HG02798 (cell line): ENCODE results near the gene ITGBL1.

Experiments used
- ATAC-seq: cut with Tn5 transposase; IDR thresholded peaks from one replicate; pipeline ENCODE4 v1.9.1; 2021; ENCODE audit warnings: mild to moderate bottlenecking; ENCODE audit not compliant: unreplicated experiment, poor library complexity

Gene ITGBL1

DNA sequence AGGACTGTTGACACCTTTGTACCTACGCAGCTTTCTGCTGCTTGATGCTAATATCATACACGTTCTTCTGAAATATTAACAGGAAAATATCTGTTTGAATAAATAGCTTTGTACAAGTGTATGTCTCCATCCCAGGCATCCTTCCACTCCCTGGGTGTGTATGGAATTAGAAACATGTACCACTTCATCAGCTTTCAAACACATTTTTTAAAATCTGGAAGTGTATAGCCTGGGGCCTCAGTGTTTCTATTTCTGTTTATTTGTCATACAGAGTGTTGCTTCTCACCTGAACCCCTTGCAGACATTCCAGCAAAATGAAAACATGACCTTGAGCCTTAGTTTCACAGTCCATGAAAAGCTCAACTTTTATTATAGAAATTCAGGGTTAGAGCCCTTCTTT is 168.6 kb downstream of the ITGBL1 start:
- ATAC-seq: no peak

- no peak for ATAC-seq
These were observed 171.2 kb downstream of the ITGBL1 start for GRCh38 chr13:101623470-101624209.

GRCh38 chr13:101624210-101624922 is 171.9 kb downstream of the ITGBL1 start:
- ATAC-seq: peak; percentile 19

- no peak for ATAC-seq
These were observed 172.5 kb downstream of the ITGBL1 start for GRCh38 chr13:101624981-101625380.

DNA sequence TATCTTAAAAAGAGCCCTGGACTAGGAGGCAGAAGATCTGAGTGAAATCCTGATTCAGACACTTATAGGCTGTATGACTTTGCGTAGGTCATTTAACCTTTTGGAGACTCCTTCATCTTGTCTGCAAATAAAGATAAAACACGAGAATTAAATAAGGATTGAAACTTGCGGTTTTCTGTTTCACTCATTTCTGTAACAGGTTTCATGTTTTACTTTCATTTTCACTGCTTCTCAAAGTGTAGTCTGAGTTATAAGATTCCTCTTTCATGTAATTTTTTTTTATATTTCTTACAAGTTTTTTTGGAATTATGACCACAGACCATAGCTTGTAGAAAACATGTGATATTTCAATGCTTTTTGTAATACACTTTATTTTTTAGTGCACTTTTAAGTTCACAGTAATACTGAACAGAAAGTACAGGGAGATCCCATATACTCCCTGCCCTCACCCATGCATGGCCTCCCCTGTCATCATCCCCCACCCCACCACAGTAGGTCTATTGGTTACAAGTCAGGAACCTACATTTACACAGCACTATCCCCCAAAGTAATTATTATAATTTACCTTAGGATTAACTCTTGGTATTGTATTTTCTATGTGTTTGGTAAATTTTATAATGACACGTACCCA is 174.6 kb downstream of the ITGBL1 start:
- ATAC-seq: peak; percentile 91

GRCh38 chr13:101627556-101627943 is 175.1 kb downstream of the ITGBL1 start:
- peak; percentile 25 for ATAC-seq

DNA sequence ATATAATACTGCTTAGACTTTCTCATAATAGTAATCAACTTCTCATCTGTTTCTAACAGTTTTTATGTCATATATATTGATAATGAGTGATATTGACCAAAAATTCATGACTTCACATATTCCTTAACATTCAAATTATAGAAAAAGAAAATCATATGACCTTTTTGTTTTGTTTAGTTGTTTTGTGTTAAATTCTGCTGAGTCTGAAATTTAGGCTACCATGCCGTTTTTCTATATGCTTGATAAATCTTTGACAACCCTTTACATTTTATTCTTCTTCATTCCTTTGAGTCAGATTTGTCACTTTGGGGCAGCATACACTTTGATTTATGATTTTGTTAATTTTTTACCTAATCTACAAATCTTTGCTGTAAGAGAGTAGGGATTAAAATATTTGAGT is 176.4 kb downstream of the ITGBL1 start:
- ATAC-seq: no peak

GRCh38 chr13:101631395-101631794 is 178.9 kb downstream of the ITGBL1 start:
- no peak for ATAC-seq

GRCh38 chr13:101634142-101634541 is 181.7 kb downstream of the ITGBL1 start:
- no peak for ATAC-seq

GRCh38 chr13:101639711-101640110 is 187.2 kb downstream of the ITGBL1 start:
- ATAC-seq: no peak

GRCh38 chr13:101640788-101641400 is 188.4 kb downstream of the ITGBL1 start:
- no peak for ATAC-seq

- no peak for ATAC-seq
These were observed 193.4 kb downstream of the ITGBL1 start for GRCh38 chr13:101645871-101646270.

- no peak for ATAC-seq
These were observed 195.3 kb downstream of the ITGBL1 start for GRCh38 chr13:101647760-101648159.

GRCh38 chr13:101648766-101649487 is 196.5 kb downstream of the ITGBL1 start:
- no peak for ATAC-seq

GRCh38 chr13:101649488-101650126 is 197.1 kb downstream of the ITGBL1 start:
- peak; percentile 34 for ATAC-seq

GRCh38 chr13:101654883-101655282 is 202.4 kb downstream of the ITGBL1 start:
- ATAC-seq: no peak

- no peak for ATAC-seq
These were observed 203.0 kb downstream of the ITGBL1 start for GRCh38 chr13:101655435-101655834.

DNA sequence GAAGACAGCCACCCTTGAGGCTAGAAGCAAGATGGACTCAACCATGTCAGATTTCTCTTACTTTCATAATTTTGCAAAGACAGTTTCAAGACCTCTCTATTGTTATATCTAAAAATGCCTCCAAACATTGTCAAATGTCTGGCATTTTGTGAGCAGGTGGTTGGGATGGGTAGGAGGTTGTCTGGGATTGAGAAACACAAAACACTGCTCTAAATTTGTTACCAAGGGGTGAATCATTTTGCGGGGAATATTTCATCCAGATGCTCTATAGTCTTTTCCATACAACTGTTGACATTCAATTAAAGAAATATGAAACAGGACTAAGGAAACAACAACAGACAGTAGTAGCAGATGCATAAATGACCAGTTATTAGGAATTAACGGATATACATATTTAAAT is 208.2 kb downstream of the ITGBL1 start:
- ATAC-seq: no peak

GRCh38 chr13:101661839-101662238 is 209.4 kb downstream of the ITGBL1 start:
- no peak for ATAC-seq
